HUDEP-2 (cell line): Measurements from ENCODE around the gene TENT5C.

Experiments
- DNase-seq, 76 experiments: peaks; one replicate each; lab custom pipeline; 2025; ENCODE audit not compliant: unreplicated experiment in 76 of 76; lab: John Stamatoyannopoulos, UW

The TENT5C gene

DNA sequence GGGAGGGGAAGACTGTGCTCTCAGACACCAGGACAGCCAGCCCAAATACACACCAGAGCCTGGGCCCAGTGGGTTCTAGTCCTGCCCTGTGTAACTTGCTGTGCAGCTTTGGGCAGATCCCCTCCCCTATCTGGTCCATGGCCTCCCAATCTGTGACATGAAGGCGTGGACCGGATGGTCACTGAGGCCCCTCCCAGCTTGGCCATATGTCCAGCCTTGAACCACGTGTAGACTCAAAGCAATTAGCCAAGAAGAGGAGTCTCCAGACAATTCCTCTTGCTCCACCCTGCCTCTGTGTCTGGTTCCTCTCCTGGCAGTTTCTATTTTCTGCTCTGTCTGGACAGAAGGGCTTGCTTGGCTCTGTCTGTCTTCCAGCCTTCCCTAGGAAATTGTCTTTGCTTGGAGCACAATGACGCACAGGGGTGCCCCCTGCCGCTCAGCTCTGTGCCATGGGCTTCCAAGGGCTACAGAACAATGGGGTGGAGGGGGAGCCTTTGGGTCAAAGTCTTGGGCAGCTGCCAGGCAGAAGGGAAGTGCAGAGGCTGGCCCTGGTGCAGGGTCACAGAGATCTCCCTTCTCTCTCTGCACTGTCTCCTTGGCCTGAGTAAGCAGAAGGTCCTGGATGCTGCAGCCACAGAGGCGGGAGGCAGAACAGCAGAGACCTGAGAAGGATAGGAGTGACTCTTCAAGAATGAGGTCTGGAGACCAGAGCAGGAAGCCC lies 66.1 kb downstream of the TENT5C start:
- peak in 73 of 76 experiments; percentile 20 to 82 (median 64) for DNase-seq

DNA sequence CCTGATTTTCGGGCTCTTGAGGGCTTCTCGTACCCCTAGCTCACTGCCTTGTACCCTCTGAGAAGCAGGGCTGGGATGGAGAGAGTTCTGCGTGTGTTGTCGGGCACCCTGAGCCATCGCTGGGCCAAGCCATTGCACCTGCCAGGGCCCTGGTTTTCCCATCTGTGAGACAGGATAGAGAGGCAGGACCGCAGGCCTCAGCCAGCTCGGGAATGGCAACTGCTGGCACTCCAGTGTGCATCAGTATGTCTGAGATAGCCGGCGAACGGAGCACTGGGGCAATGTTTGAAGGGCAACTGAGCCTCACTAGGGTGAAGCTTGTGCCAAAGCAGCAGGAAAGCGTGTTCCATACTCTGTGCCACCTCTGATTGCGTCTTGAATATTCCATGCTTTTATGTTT lies 66.9 kb downstream of the TENT5C start:
- no peak for DNase-seq

DNA sequence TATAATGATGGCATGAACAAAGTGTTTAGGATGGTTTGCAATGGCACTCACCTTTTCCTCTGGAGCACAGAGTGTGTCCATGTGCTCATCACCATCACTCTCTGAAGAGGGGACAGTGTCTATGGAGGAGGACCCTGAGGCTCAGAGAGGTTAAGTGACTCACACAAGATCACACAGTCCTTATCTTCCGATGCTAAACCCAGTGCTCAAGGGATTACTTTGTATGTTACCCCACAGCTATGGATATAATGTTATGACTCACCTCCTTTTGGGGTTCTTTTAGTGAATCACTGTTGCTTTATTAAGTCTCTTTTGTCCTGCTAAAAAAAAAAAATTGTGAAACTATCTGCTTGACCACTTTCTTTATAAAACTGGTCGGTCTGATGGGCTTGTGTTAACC lies 67.6 kb downstream of the TENT5C start:
- DNase-seq: no peak

DNA sequence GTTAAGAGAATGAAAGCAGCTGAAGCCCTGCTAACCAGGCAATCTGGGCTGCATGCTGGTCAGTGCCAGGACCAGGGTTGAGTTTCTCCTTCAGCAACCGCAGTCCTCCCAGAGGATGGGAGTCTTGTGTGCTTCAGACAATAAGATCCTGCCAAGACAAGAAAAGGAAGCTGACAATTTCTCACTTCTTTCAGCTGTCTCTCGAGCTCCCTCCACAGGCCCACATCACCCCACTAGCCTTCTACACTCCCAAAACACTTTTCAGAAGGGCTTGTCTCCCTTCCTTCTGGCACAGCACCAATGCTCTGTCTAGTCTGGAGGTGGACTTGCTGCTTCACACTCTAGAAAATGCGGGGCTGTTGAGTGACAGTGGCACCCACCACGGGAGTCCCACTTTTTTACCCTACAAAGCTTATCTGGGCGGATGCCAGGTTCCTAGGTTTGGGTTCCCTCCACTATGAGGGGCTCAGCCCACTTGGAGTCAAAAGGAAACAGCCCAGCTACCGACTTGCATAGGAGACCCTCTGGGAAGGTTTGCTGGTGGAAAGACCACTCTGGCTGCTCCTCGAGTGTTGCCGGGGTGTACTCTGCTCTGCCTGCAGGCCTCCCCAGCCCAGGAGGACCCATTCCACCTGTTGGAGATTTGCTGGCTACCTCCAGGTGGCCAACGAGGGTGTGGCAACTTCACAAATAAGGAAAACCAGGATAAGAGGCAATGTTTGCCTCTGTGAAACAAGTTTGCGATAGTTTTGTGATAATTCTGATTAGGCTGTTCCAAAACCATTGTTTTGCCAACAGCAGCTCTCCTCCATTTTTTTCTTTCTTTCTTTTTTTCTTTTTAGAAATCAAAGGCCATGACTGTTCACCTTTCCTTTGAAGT lies 68.9 kb downstream of the TENT5C start:
- DNase-seq: peak in 65 of 76 experiments; percentile 20 to 77 (median 50)

DNA sequence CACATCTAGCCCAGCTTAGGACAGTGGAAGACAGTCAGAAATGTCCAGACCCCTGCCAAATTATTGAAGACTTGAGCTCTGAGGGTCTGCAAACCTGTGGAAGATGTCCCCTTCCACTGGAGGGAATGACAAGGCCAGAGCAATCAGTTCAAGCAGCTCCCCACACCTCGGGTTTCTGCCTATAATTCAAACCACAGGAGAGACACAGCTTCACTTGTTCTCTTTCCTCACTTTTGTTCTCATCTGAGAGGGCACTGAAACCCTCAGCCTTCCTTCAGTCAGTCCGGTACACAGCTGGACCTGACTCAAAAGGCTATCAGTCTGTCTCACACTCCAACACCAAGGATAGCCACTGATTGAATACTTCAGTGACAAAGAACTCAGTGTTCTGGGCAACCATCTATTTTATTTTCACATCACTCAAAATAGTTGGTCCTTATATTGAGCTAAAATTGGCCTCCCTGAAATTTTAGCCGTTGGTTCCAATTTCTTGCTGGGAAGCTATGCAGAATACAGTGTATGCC lies 70.1 kb downstream of the TENT5C start:
- DNase-seq: no peak

DNA sequence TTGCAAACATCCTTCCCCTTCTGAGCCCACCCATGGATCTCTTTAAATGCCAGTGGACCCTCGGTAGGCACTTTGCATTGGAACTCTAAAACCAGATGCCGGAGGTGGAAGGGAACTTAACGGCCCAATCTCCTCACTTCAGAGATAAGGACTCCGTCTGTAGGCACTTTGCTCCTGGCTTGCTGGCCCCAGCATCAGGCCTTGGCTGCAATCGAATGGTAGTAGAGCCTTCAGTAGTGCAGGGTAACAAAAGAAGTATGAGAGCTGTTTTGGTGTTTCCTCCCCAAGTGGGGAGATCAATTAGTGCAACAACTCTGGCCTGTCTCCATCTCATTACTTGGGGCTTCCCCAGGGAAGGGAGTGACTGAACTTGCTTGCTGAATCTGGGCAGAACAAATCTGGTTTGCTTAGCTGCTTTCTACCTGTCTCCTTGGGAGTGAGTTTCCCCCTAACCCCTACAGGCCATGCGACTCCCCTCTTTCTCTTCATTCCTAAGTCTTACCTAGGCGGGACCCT lies 70.8 kb downstream of the TENT5C start:
- no peak for DNase-seq
